SK-N-MC (cell line): ENCODE results near the gene MUSTN1.

Experiments used
- EZH2 ChIP-seq: fragments of 200-600 bp; sonication (generic); IDR thresholded peaks from one replicate; pipeline ENCODE4 v1.6.1; 2017; ENCODE audit warnings: antibody characterized with exemption
- FOXP2 ChIP-seq: optimal IDR thresholded peaks from 2 replicates; pipeline ENCODE3; 2011; ENCODE audit warnings: mild to moderate bottlenecking, moderate library complexity; ENCODE audit not compliant: insufficient read depth; ENCODE audit errors: extremely low read length, control extremely low read depth
- POLR2AphosphoS5 ChIP-seq: IDR thresholded peaks from 2 replicates; pipeline ENCODE4 v1.6.1; 2012; ENCODE audit warnings: mild to moderate bottlenecking, low read depth, low read length, borderline replicate concordance

DNA sequence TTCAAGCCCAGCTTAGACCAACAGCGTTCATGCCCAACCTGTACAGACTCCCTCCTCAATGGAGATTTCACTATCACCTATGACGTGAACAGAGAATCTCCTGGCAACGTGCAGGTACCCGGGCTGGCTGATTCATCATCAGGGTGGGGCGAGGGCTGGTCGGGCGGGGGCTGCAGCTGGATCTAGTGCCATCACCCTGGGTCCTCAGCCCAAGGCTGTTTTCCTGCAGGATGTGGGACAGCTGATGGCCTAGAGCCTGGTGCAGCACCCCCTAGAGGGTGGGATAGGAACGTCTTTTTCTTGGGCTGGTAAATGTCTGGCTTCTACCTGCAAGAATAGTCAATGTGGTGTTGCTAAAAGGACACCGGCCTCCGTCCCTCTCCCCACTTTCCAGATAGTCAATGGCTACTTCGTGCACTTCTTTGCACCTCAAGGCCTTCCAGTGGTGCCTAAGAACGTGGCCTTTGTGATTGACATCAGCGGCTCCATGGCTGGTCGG, 35.8 kb downstream of the MUSTN1 start:
- TF ChIP-seq POLR2AphosphoS5 (no peak), EZH2 (no peak), FOXP2 (no peak)
